ENCODE measurements around the gene GPR45.

GPR45 gene

GRCh38 chr2:105290981-105291660 lies 49.6 kb downstream of the GPR45 start:
- no peak for DNase-seq
- intact Hi-C loops (cut with DNase I) = no loop called here

GRCh38 chr2:105291981-105292380 lies 50.4 kb downstream of the GPR45 start:
- no peak for DNase-seq
- intact Hi-C loops (cut with DNase I) = no loop called here
